Measurements from ENCODE around the gene INPP5A.

DNA sequence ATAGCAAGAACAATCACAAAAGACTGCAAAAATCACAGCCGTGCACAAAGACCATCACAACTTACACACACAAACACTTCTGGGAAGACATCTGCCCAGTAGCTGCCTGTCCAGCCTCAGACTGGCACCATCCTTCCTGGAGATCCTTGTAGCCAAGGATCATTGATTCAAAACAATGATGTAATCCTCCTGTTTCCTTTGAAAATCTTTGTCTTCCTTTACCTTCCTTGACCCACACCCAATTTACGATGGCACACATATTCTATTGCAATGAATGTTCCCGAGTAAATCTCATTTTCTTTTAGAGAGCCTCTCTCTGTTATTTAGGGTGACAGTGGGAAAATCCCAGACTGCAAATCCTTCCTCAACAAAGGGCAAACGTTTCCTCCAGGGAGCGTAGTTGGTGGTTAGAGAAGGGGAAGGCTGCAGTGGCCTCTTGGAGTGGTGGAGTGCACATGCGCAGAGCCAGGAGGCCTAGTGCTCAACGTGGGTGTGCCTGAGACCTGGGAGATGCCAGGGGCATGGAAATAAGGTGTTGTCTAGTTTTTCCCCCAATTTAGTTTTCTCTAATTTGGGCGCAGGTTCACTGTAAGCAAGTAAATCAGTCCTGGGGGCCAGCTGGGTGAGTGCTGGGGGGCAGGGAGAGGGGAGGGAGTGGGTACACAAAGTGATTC is 3.1 kb upstream of the INPP5A start:
- TF ChIP-seq, protein P1, sequence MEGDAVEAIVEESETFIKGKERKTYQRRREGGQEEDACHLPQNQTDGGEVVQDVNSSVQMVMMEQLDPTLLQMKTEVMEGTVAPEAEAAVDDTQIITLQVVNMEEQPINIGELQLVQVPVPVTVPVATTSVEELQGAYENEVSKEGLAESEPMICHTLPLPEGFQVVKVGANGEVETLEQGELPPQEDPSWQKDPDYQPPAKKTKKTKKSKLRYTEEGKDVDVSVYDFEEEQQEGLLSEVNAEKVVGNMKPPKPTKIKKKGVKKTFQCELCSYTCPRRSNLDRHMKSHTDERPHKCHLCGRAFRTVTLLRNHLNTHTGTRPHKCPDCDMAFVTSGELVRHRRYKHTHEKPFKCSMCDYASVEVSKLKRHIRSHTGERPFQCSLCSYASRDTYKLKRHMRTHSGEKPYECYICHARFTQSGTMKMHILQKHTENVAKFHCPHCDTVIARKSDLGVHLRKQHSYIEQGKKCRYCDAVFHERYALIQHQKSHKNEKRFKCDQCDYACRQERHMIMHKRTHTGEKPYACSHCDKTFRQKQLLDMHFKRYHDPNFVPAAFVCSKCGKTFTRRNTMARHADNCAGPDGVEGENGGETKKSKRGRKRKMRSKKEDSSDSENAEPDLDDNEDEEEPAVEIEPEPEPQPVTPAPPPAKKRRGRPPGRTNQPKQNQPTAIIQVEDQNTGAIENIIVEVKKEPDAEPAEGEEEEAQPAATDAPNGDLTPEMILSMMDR (IDR thresholded peaks at IDR 0.05) = no peak
- TF ChIP-seq EZH2 (IDR thresholded peaks at IDR 0.05; ENCODE audit: borderline replicate concordance, insufficient read depth, low read depth, low read length, poor library complexity, severe bottlenecking) = no peak
